Measurements from ENCODE around the gene STRIP1.

STRIP1 gene

DNA sequence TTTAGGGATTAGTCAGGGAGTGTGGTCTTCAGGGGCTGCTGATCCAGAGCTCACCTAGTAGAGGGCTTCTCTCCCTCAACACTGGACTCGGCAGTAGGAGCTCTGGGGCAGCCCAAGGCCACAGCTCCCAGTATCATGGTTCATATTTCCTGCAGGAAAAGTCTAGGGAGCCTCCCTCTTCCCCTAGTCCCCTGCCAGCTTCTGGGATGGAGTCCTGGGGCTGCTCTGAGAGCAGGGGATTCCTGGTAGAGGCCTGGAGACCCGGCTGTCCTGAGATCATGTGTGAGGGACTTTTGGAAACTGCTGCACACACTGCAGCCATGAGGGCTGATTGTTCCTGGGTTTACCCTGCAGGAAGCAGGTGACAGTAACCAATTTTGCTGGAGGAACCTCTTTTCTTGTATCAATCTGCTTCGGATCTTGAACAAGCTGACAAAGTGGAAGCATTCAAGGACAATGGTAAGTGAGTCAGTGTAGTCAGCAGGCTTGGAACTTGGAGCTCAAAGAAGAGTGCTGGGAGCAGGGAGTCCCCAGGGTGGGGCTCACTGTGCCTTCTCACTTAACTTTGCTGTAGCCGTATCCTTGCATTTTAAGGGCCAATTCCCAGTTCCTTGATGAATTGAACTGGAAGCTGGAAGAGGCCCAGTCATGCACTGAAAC is 16.3 kb downstream of the STRIP1 start:
- no peak for DNase-seq (ENCODE audit: low read depth in 2 of 3, low spot score in 2 of 3)

DNA sequence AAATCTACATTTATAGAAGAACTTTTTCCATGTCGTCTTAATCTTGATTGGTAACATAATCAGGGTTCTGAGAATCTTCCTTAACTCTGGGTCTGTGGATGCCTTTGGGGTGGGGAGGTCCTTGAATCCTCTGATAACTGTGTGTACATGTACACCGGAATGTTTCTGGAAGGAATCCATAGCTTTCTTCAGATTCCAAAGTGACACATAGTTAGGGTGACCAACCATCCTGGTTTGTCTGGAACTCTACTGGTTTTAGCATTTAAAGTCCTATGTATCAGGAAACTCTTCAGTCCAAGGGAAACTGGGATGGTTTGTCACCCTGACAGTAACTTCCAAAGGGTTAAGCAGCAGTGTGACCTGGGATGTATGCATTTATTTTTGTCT is 16.8 kb downstream of the STRIP1 start:
- no peak for DNase-seq (ENCODE audit: low read depth in 2 of 3, low spot score in 2 of 3)

DNA sequence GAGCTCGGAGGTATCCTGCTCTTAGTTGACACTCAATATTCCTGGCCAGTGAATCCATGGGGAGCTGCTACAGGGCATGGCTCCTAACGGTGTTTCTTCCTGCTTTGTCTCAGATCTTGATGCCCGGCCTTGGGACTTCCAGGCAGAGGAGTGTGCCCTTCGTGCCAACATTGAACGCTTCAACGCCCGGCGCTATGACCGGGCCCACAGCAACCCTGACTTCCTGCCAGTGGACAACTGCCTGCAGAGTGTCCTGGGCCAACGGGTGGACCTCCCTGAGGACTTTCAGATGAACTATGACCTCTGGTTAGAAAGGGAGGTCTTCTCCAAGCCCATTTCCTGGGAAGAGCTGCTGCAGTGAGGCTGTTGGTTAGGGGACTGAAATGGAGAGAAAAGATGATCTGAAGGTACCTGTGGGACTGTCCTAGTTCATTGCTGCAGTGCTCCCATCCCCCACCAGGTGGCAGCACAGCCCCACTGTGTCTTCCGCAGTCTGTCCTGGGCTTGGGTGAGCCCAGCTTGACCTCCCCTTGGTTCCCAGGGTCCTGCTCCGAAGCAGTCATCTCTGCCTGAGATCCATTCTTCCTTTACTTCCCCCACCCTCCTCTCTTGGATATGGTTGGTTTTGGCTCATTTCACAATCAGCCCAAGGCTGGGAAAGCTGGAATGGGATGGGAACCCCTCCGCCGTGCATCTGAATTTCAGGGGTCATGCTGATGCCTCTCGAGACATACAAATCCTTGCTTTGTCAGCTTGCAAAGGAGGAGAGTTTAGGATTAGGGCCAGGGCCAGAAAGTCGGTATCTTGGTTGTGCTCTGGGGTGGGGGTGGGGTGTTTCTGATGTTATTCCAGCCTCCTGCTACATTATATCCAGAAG is 19.4 kb downstream of the STRIP1 start:
- DNase-seq (ENCODE audit: low read depth in 2 of 3, low spot score in 2 of 3): peak in 2 of 3 experiments; percentile 65 to 76

GRCh38 chr1:110055493-110056284 is 21.3 kb downstream of the STRIP1 start:
- DNase-seq (ENCODE audit: low read depth in 2 of 3, low spot score in 2 of 3): no peak

GRCh38 chr1:110056285-110056683 is 21.9 kb downstream of the STRIP1 start:
- DNase-seq (ENCODE audit: low read depth in 2 of 3, low spot score in 2 of 3): no peak

DNA sequence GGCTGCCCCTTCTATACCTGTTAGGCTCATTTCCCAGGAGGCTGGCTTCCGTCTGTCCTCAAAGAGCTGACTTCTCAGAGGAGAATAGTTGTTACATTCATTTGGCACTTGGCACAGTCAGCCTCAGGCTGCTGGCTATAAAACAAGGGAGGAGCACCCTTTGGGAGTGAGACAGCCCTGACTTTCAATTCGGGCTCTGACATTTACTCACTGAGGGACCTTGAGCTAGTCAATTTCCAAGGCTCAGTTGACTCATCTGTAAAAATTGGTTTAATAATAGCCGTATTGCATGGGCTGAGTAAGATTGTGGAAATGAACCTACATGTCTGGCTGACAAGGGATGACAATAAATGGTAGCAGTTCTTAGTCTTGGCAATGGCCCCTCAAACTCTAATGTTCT is 22.4 kb downstream of the STRIP1 start:
- DNase-seq (ENCODE audit: low read depth in 2 of 3, low spot score in 2 of 3): no peak

- no peak for DNase-seq (ENCODE audit: low read depth in 2 of 3, low spot score in 2 of 3)
These were observed 23.6 kb downstream of the STRIP1 start for GRCh38 chr1:110057963-110058518.

GRCh38 chr1:110058591-110058990 is 24.2 kb downstream of the STRIP1 start:
- no peak for DNase-seq (ENCODE audit: low read depth in 2 of 3, low spot score in 2 of 3)

- no peak for DNase-seq (ENCODE audit: low read depth in 2 of 3, low spot score in 2 of 3)
These were observed 24.9 kb downstream of the STRIP1 start for GRCh38 chr1:110059133-110059863.

DNA sequence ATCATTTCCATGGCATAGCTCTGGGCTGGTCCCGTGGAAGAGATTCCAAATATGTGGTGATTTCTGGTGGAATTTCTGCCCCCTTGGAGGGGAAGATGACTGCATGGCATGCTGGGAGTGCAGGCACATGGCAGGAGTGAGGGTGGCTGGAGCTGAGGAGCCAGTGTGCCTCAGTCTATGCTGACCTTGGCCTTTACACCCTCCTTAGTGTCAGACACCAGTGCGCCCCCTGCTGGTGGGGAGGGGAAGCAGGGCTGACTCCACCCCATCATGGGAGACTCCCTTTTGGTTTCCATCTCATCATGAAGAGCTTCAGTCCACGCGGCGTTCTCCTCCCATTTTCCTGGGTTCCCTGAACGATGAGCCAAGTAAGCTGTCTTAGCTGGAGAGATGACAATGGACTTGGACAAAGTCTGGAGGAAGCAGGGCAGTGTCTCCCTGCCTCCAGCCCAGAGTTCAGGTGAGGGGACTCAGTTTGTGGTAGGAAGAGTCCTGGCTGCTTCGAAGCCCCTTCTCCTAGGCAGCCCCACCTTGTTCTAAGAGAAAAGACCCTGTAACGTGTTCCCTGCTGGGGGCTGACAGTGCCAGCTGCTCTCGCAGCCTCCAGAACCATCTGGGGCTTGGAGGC is 25.7 kb downstream of the STRIP1 start:
- DNase-seq (ENCODE audit: low read depth in 2 of 3, low spot score in 2 of 3): peak; percentile 54 to 74 (median 62)

DNA sequence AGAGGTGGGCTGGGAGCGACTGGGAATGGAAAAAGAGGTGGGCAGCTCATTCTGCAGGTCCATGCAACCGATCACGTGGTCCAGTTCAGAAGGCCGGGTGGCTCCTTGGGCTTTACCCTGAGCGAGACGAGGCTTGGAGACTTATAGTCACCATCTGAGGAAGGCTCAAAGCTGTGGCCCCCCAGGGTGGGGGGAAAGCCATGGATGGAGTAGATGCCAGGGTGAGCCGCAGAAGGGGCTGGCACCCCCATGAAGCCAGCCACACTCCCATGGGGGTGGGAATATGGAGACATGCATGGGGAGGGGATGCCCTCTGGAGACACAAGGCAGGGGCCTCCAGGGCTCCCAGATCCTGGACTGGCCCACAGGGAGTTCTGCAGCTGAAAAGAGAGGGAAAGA is 26.2 kb downstream of the STRIP1 start:
- no peak for DNase-seq (ENCODE audit: low read depth in 2 of 3, low spot score in 2 of 3)

GRCh38 chr1:110061341-110061740 is 26.9 kb downstream of the STRIP1 start:
- DNase-seq (ENCODE audit: low read depth in 2 of 3, low spot score in 2 of 3): no peak

- no peak for DNase-seq (ENCODE audit: low read depth in 2 of 3, low spot score in 2 of 3)
These were observed 28.2 kb downstream of the STRIP1 start for GRCh38 chr1:110062612-110063011.

DNA sequence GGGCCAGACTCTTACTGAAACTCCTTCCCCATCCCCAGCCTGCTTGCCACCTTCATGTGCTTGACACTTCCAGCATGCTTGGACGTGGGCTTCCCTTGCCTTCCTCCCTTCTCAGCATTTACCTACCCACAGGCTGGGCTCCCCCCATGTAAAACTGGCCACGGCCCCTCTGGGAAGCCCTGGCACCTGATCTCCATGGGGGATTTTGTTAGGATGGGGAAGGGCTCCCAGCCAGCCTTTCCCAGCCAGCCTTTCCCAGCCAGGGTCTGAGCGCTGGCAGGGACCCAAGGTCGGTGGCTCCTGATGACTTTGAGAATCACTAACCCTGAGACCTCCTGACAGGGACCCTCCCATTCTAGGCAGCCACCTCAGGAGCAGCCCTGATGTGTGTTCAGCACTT is 29.4 kb downstream of the STRIP1 start:
- no peak for DNase-seq (ENCODE audit: low read depth in 2 of 3, low spot score in 2 of 3)

- DNase-seq (ENCODE audit: low read depth in 2 of 3, low spot score in 2 of 3): no peak
These were observed 30.3 kb downstream of the STRIP1 start for GRCh38 chr1:110064576-110065337.

DNA sequence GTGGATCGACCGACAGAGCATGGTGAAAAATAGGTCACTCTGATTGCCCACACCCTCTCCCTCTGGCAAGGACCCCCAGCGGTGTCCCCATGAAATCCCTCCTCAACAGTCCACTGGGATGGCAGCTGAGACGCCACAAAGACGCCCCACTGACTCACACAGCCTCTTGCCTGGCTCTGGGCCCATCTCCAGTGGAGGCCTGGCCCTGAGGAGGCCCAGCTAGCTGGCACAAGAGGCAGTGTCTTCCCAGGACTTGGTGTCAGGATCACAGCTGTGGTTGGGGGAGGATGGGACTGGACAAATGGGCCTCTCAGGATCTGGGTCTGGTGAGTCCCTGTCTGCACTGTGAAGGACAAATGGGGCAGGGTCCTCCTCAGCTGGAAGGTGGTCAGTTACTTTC is 31.4 kb downstream of the STRIP1 start:
- no peak for DNase-seq (ENCODE audit: low read depth in 2 of 3, low spot score in 2 of 3)

- no peak for DNase-seq (ENCODE audit: low read depth in 2 of 3, low spot score in 2 of 3)
These were observed 33.1 kb downstream of the STRIP1 start for GRCh38 chr1:110067479-110067892.

DNA sequence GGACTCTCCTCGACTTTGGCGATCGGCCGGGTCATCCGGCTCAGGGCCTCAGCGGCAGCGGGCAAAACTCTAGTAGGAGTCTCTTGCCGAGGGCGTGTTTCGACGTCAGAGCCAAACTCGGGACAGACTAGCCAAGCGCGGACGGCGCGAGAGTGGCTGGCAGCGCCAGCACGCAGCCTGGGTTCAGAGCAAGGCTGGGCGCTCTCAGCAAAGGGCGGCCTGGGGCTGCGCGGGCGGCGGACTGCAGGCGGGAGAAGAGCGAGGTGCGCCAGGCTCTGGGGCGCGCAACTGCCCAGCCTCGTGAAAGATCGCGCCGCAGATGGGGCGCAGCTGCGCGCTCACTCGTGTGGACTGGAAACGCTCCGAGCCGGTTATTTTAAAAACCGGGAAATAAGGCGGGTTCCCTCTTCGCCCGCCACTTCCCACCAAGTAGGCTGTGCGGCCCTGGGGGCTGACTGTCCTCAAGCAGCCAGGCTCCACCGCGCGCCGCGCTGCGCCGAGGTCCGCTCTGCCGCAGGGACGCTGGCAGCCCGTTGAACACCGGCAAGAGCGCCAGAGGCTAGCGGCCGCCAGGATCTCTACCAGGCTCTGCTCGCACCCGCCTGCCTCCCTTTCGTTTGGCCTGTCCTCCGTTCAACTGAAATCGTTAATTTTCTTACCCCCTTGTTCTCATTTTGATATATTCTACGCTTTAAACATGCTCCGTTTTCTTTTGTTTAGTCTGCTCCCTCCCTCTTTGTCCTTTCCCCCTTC is 33.6 kb downstream of the STRIP1 start:
- no peak for DNase-seq (ENCODE audit: low read depth in 2 of 3, low spot score in 2 of 3)

All from activated CD8-positive, alpha-beta memory T cell treated with anti-CD3 and anti-CD28 coated beads for 48 hours (primary cell).